ENCODE results near the gene MCF2L.

MCF2L gene

DNA sequence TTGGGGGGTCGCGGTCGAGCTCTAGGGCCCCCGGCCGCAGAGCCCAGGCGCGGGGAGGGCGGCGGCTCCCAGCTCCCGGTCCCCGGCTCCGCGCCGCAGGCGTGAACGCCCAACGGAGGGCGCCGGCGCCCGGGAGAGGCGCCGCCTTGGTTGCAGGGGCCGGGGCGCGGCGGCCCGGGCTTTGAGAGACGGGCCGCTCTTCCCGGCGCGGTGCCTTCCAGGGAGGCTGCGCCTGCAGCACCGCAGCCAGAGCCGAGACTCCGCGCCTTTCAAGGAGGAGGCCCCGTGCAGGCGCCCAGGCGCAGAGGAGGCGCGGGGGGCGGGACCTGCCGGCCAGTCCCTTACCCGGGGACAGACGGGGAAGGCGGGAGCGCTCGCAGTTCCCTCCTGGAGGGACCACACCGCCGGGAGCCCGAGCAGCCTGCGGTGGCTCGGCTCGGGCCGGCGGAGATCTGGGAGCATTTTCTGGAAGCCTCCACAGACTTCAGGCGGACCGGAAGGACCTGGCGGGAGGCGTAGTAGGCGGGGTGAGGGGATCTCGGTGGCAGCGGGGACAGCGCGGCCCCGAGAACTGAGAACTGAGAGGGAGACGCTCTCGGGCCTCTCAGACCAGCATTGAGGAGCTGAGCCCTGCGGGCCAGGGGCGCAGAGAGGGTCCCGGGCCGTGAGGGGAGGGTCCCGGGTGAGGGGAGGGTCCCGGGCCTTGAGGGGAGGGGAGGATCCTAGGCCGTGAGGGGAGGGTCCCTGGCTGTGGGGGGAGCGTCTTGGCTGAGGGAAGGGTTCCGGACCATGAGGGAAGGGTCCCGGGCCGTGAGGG, 25.5 kb upstream of the MCF2L start:
- peak; percentile 47 for DNase-seq (ENCODE audit: low spot score)

DNA sequence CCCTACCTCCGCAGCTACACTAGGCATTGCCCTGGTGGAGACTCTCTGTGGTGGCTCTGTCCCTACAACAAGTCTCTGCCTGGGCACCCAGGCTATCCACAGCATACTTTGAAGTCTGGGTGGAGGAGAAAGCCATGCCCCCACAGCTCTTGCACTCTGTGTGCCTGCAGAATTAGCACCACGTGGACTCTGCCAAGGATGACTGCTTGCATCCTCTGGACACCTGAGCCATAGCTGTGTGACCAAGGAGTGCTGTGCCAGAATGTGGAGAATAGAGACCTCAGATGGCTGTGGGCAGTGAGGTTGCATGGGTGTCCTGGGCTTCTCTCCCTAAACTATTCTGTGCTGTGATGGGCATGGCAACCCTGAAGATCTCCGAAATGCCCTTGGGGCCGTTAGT, 21.2 kb upstream of the MCF2L start:
- DNase-seq (ENCODE audit: low spot score), result peak; percentile 73

DNA sequence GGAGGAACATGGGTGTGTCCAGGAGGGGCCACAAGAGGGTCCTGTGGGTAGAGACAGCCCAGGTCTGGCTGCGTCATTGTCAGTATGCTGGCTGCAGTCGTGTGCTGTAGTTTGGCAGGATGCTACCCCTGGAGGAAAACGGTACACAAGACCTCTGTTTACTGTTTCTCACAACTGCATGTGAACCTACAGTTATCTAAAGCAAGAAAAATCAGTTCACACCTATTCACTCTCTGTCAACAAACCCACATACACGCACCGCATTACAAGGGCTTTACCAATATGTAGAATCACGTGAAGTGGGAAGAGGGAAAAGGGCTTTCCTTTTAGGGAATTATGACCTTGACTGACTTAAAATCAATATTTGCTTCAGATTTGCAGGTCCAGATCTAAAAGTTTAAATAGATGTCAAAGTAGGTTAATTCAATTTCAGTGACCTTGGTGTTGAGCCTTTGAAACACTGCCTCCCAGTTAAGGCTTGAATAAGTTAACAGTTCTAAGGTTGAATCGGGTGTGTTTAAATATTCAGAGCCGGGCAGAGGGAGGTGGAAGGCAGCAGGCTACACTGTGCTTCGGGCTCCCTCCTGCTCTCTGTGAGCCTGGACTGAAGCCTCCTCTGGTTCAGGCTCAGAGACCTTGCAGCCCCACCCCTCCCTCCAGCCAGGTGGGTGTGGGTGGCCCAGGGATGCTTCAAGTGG, 17.2 kb upstream of the MCF2L start:
- DNase-seq (ENCODE audit: low spot score), result no peak

DNA sequence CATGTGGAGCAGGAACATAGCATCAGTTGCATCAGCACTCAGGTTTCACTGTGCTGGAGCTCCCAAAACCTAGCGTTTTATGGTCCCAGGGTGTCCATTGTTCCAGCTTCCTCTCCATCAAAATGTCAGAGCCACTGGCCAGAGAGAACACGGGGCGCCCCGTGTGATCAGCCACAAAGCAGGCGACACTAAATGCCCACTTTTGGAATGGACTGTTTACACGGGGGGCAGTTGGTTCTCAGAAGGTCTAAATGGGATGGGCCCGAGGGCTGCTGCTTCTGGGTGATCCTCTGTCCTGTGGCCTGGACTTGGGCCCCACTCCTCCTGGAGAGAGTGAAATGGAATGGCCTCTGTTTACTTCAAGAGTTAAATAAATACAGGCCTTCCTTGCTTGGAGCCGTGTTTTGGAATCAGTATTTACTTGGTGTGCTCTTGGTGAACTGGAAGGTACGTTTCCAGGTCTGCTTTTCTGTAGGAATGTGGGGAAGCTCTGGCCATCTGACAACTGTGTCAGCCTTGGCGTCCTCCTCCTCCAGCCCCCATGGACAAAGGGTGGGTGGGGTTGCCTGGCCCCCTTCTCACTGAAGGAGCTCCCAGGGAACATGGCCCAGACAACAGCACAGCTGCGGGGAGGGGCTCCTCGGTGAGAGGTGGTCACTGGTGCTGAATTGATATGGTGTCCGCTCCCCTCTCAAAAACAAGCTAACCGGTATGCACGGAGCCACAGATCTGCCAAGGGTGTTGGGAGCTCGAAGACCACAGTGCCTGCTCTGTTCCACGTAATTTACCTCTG, 16.1 kb upstream of the MCF2L start:
- no peak for DNase-seq (ENCODE audit: low spot score)

DNA sequence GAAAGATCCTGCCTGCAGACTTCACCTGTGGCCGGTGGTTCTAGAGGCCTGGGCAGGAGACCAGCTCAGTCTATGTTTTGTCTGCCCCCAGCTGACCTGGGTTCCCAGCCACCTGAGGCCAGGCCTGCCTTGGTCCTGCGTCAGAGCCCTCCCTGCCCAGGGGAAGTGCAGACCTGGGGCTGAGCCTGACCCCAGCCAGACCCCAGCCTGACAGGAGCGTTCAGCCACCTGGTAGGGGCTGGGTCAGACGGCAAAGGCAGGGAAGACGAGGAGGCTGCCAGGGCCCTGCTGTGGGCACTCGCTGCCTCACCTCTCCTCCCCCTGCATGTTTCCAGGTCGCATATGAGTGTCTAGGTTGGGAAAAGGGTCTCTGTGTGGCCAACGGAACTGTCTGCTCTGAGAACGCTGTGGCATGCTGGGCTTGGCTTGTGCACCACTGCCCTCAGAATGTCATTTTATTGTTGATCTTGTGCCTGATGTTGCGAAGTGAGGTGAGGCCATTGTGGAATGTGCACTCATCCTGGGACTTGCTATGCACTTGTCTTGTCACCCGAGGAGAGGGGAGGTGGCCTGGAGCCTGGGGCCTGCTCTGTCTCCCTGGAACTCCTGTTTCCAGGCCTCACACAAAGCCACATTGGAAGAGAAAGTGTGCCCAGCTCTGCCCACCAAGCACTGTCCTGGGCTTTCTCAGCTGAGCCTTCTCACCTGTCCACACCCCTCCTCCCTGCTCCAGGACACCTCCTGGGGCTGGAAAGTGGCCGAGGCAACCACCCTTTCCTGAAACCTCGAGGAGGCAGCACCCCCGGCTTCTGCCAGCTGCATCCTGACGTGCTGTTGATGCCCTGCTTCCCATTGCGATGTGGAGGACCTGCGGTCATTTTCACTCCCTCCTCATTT, 15.2 kb upstream of the MCF2L start:
- DNase-seq (ENCODE audit: low spot score), result no peak

DNA sequence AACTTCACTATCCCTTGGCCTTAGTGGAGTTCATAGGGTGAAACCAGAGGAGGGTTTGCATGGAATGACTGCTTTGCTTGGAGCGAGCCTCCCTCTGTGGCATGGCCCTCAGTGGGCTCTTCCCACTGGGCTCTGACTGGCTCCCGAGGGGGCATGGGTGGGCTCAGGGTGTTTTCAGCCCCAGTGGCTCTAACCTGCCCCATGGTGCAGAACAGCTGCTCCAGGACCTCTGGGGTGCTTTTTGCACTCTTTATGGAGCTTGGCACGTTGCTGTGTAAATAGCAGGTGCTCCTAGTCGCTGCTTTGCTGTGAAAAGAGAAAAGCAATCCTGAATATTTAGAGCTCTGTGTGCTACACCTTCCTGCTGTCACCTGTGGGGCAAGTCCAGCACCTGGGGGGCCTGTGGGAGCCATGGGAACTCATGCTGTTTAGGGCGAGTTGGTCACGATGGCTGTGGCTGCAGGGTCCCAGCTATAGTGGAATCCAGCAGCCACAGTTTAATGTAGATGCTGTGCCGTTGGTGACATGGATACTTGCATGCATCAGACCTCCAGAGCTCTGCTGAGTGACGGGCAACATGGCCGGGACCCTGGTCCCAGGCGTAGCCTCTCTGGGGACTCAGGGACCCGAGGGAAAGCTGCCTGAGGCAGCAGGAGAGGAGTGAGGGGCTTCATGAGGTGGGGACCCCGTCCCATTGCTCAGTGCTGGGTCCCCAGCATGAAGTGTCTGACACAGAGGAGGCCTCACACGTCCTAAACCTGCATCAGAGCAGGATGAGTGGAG, 14.3 kb upstream of the MCF2L start:
- no peak for DNase-seq (ENCODE audit: low spot score)

DNA sequence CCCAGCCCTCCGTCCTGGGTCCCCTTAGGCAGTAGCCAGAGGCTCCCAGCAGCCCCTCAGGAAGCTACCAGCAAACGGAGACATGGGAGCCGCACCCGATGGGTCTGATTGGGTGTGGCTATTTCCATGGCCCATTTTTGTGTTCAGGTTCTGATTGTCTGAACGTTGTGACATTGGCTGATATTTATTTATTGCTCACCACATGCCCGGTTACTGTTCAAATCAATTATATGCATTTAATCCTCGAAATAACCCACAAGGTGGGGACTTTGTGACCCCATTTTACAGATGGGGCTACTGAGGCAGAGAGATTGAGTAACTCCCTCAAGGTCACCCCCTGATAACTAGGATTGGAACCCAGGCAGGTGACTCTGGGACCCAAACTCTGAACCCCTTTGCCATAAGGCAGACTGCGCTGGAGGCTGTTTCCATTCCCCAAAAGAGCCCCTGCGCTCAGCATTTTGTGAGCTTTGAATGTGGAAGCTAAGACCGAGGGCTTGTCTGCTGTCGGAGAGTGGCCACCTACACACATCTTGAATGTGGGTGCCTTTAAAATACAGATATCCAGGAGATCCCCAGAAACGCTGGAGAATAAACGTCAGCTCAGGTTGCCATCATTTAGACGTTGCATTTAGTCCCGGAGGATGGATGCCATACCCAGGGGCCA, 13.6 kb upstream of the MCF2L start:
- no peak for DNase-seq (ENCODE audit: low spot score)

DNA sequence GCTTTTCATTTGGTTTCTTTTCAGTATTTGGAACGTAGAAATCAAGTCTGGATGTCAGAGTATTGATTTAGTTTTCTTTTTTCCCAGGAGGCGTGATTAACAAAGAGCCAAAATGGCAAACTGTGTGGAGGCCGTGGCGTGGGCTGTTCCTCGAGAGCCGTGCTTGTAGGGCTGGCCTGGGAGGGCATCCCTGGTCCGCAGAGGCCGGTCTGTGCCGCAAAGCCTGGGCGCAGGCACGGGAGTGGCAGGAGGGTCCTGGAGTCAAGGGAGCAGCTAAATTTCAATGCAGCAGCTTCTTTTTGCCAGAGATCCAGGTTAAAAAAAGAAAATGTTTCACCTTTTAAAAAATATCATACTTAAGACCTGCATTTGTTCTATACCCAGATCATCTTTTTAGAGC, 13.1 kb upstream of the MCF2L start:
- DNase-seq (ENCODE audit: low spot score), result no peak

DNA sequence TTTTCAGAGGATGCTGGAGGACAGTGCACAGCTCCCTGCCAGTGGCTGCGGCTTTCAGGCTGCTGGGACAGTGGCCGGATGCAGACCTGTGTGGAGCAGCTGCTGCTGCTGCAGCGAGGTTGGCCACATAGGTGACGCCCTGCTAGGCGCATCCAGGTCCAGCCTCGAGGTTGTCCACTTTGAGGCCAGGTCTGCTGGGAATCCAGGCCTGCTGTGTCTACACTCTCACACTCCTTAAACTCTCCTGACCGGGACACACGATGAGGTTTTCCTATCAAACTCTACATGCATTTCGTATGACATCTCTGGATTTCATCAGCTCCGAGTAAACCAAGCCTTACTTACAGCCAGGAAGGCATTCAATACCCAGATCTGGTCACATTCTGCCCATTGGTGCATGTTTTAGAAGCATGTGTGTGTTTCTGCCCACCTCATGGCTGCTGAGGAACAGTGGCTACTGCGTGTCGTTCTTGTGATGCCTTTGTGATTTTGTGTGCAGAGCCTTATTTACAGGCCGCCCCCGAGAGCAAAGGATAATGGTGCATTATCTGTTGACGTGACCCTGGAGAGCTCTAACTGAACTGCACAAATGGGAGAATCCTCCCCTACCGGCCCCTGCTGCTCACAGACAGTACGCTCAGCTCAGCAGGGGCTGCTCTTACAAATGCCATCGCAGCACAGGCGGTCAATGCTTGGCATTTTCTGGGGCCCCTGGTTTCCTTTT, 12.3 kb upstream of the MCF2L start:
- DNase-seq (ENCODE audit: low spot score), result peak; percentile 60

DNA sequence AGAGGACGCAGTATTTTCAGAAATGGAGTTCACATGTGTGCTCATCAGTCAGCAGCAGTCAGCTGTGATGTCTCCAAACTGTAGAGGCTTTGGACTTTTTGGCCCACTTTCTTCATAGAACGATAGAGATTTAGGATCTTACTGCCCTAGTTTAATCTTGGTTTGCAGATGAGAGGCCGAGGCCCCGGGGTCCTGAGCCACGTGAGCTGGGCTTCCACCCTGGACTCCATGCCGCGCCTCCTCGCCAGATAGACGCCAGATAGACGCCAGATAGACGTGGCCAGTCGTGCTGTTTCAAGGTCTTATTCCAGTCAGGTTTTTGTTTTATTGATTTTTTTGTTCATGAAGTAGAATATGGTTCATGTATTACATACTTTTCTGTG, 11.7 kb upstream of the MCF2L start:
- no peak for DNase-seq (ENCODE audit: low spot score)

DNA sequence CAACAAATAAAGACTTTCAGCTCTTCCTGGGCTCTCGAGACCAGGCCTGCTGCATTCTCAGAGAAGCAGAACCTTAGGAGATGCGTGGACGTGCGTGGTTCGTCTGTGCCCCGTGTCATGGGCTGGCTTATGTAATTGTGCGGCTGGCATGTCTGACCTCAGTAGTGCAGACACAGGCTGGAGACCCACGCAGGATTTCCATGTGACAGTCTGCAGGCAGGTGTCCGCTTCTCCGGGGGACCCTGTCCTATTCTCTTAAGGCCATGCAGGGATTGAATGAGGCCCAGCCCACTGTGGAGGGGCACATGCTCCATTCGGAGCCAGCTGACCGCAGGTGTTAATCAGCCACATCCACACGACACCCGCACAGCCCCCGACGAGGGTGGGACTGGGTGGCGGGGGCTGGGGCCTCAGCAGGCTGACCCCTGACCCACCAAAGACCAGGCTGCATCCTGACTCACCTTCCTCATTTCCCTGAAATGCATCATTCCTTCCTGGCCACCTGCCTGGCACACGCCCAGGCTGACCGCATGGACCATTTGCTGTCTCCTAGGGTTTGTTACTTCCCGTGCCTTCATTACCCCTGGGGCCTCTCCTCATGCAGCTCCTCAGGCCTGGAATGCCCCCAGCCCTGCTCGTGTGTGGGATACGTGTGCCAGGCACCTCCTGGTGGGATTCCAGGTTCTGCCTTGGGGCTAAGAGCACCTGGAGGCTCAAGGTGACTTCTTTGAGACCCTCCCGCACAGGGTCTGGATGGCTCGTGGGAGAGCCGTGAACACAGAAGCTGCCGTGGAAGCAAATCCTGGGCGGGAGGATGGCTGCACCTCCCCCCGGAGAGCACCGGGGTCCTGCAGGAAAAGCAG, 10.7 kb upstream of the MCF2L start:
- DNase-seq (ENCODE audit: low spot score), result peak; percentile 47

DNA sequence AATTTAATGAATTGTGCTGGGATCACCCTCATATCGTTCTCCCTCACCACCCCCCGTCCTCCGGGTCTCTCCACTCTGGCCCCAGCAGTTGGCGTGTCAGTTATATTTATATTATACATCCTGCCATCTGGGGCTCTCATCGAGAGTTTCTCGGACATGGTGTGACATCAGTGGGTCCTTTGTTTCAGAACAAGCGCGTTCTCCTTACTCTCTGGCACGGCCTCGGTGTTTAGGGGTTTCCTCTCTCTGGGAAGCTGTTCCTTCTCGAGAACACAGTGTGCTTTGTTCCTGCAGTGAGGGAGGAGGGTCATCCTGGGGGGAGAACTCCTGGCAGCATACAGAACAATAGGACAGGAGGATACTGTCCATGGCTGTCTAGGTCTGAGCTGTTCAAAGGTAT, 9.8 kb upstream of the MCF2L start:
- DNase-seq (ENCODE audit: low spot score), result peak; percentile 72

DNA sequence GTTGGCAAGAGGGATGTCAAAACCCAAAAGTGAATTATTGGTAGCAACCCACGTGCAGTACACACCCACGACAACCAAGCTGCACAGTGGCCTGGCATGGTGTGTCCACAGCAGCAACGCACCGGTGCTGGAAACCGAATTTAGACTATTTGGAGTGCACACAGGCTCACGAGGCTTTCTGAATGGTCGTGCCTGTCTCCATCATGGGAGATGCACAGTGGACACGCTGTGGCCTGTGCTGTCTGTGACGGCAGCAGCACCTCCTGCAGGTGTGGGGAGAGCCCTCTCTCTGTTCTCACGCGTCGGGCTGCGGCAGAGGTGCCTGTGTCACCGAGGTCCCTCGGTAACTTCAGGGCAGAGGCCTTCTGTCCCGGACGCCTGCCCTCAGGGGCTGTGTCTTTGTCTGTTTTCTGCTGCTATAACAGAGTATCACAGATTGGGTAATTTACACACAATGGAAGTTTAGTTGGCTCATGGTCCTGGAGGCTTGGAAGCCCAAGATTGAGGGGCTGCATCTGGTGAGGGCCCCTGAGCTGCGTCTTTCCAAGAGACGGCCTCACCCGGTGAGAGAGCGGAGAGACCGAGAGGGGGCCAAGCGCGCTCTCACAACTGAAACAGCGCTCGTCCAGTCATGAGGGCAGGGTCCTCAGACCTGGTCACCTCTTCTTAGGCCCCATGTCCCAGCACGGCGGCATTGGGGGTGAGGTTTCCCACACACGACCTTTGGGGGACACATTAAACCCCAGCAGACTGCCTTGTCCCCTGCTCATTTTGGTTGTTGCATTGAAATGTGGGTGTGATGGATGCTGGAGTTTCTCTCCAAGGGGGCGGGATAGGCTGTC, 9.1 kb upstream of the MCF2L start:
- DNase-seq (ENCODE audit: low spot score), result no peak

DNA sequence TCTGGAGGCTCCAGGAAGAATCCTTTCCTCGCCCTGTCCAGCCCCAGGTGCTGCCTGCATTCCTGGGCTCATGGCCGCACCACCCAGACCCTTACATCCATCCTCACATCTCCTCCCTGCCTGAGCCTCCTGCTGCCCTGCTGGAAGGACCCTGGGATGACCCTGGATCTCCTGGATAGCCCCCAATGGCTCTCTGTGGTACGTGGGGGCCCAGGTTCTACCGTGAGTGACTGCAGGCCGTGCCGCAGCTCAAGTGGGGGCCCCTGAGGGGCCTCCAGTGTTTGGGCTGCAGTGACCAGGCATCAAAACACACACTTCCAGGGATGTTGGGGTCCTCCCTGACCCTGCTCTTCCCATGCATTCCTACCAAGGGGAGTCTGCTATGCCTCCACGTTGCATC, 8.3 kb upstream of the MCF2L start:
- no peak for DNase-seq (ENCODE audit: low spot score)

DNA sequence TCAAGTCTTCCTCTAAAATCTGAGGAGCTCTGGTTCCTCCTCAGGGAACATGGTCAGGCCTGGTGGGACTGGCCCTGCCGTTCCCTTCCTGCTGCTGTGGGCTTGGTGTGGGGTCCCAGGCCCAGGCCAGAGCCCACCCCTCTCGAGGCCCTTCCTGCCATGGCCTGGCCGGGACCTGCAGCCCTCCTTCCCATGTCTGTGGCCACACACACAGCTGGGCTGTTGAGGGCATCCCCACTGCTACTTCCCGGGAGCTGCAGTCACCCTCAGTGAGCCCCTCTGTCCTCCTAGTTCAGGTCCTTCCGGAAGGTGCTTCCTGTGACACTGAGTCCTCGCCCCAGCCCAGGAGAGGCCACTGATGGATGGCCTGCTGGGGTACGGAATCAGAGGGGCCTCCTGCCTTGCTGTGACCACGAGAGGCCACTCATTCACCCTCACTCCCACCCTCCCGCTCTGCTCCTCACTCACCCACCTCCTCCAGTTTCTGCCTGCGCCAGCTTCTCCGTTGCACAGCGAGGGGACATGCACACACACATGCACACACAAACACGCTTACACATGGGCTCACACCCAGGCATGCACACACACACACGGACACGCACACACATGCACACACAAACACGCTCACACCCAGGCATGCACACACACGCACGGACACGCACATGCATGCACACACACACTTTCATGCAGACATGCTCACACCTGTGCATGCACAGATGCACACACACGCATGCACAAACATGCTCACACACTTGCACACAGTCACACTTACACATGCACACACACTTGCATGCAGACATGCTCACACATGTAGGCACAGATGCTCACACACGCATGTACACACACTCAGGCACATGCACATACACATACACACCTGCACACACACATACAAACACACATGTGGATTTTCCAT, 7.3 kb upstream of the MCF2L start:
- no peak for DNase-seq (ENCODE audit: low spot score)

DNA sequence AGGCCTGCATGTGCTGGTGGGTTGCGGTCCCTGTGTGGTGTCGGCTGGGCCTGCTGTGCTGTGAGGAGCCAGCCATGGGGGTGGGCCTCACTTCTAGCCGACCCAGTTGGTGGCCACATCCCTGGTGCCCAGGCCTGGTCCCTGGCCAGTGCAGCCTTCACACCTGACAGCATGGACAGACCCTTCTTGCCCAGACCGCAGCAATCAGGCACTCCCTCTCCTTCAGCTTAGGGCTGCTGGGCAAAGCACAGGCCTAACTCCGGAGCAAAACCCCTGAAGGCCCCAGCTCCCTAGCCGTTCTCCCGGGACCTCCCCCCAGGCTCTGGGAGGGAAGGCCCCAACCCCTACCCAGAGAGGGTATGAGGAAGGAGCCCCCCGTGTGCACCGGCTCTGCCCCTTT, 6.6 kb upstream of the MCF2L start:
- DNase-seq (ENCODE audit: low spot score), result no peak
